GM12878 (cell line): ENCODE data around the gene ARL13A. TPM values are rescaled to one million over a fixed set of nuclear protein-coding genes. Genes with fewer than 3 reads are reported as not detected.

Source experiments
- ATAC-seq: fragments of 200-7000 bp; cut with Tn5 transposase; 3 replicates; pipeline ENCODE4 v1.9.1; 2020; ENCODE audit warnings: mild to moderate bottlenecking, moderate library complexity
- BruUV-seq: library from RNA; stranded (reverse); fragments of 400-500 nt; replicated peaks from 2 replicates; lab custom pipeline; 2021; lab: Mats Ljungman, UMichigan
- CTCF ChIA-PET: fragments of 300-600 bp; sonication (Branson Sonifier 250); formaldehyde crosslinking; extraction: SDS; loops from one replicate; lab custom pipeline; 2021; ENCODE audit warnings: inconsistent platforms; lab: Yijun Ruan, JAX
- POLR2A ChIA-PET: fragments of 350-600 bp; formaldehyde crosslinking; extraction: SDS; loops from one replicate; lab custom pipeline; 2021; ENCODE audit warnings: inconsistent platforms; lab: Charles Lee
- RAD21 ChIA-PET: fragments of 300-600 bp; sonication (Branson Sonifier 250); formaldehyde crosslinking; loops from one replicate; lab custom pipeline; 2023; ENCODE audit warnings: antibody characterized with exemption; ENCODE audit not compliant: unreplicated experiment; lab: Charles Lee
- SMC1A ChIA-PET: fragments of 300-600 bp; sonication (Branson Sonifier 250); formaldehyde crosslinking; loops from one replicate; lab custom pipeline; 2023; ENCODE audit not compliant: unreplicated experiment, uncharacterized antibody; lab: Charles Lee
- DNase-seq: peaks from one replicate; pipeline ENCODE4 v3.0.0-alpha.2; 2011; ENCODE audit warnings: low read depth, low spot score
- FAIRE-seq: peaks from 3 replicates; lab custom pipeline; 2011; peaks lifted over from hg19 to GRCh38; lab: Jason Lieb, UNC
- H2AFZ ChIP-seq: 2 replicates; pipeline ENCODE4 v1.6.0; 2011; ENCODE audit warnings: low read depth, low read length, control low read depth; ENCODE audit not compliant: control insufficient read depth
- H3K27ac ChIP-seq: 2 replicates; pipeline ENCODE4 v1.5.1; 2011; ENCODE audit warnings: control low read depth; ENCODE audit not compliant: control insufficient read depth, insufficient read depth
- H3K27me3 ChIP-seq, 2 experiments: replicated peaks in 1 of 2; 2 replicates each; pipeline versions ENCODE4 v1.6.0 to v1.6.1; 2011; ENCODE audit warnings: low read length in 1 of 2; ENCODE audit not compliant: control insufficient read depth in 2 of 2, insufficient read depth in 2 of 2
- H3K36me3 ChIP-seq, 2 experiments: 2 replicates each; pipeline ENCODE4 v1.5.1; 2011; ENCODE audit warnings: low read length in 1 of 2; ENCODE audit not compliant: control insufficient read depth in 2 of 2, insufficient read depth in 2 of 2
- H3K4me1 ChIP-seq: 2 replicates; pipeline ENCODE4 v1.6.1; 2011; ENCODE audit warnings: mild to moderate bottlenecking, low read length, moderate library complexity, mixed read lengths; ENCODE audit not compliant: control insufficient read depth, insufficient read depth
- H3K4me2 ChIP-seq: 2 replicates; pipeline ENCODE4 v1.6.0; 2011; ENCODE audit warnings: control low read depth; ENCODE audit not compliant: control insufficient read depth, insufficient read depth
- H3K4me3 ChIP-seq: fragments of 200-600 bp; sonication (generic); 2 replicates; pipeline ENCODE4 v1.5.1; 2016
- H3K79me2 ChIP-seq: 2 replicates; pipeline ENCODE4 v1.6.0; 2011; ENCODE audit warnings: low read length; ENCODE audit not compliant: control insufficient read depth, insufficient read depth
- H3K9ac ChIP-seq: 2 replicates; pipeline ENCODE4 v1.8.0; 2011; ENCODE audit warnings: low read length, control low read depth, mixed read lengths; ENCODE audit not compliant: control insufficient read depth, insufficient read depth
- H3K9me3 ChIP-seq: replicated peaks from 3 replicates; pipeline ENCODE4 v1.5.1; 2011; ENCODE audit warnings: mild to moderate bottlenecking, low read length; ENCODE audit not compliant: control insufficient read depth, insufficient read depth
- H4K20me1 ChIP-seq: 2 replicates; pipeline ENCODE4 v1.6.0; 2011; ENCODE audit not compliant: control insufficient read depth, insufficient read depth
- ATF7 ChIP-seq: fragments of 450-650 bp; IDR thresholded peaks from 2 replicates; pipeline ENCODE4 v1.6.1; 2016; ENCODE audit warnings: low read depth, mild to moderate bottlenecking
- BMI1 ChIP-seq: fragments of 450-650 bp; IDR thresholded peaks from 2 replicates; pipeline ENCODE4 v1.6.1; 2016; ENCODE audit warnings: mild to moderate bottlenecking, moderate library complexity, borderline replicate concordance
- CBFB ChIP-seq: IDR thresholded peaks from 2 replicates; pipeline ENCODE4 v1.6.1; 2016; ENCODE audit warnings: antibody characterized with exemption, low read depth
- CHD2 ChIP-seq: IDR thresholded peaks from 2 replicates; pipeline ENCODE4 v1.6.1; 2011; ENCODE audit warnings: low read depth, low read length, improper control_type of control experiment, borderline replicate concordance
- EP300 ChIP-seq, 2 experiments: fragments of 150-350 bp in 1 of 2; IDR thresholded peaks; 2 replicates each; pipeline ENCODE4 v1.6.1; 2011 to 2012; ENCODE audit warnings: low read depth in 2 of 2, low read length in 2 of 2, borderline replicate concordance in 1 of 2, improper control_type of control experiment in 1 of 2, inconsistent platforms in 1 of 2; ENCODE audit not compliant: control insufficient read depth in 1 of 2
- ETV6 ChIP-seq, 2 experiments: fragments of 450-650 bp in 1 of 2; IDR thresholded peaks in 1 of 2; conservative IDR thresholded peaks in 1 of 2; 2 replicates each; pipeline ENCODE4 v1.6.1; 2014; ENCODE audit warnings: antibody characterized with exemption in 1 of 2, borderline replicate concordance in 1 of 2, low read depth in 1 of 2, mild to moderate bottlenecking in 1 of 2, moderate library complexity in 1 of 2
- FOS ChIP-seq: IDR thresholded peaks from 3 replicates; pipeline ENCODE4 v1.6.1; 2011; ENCODE audit warnings: borderline replicate concordance; ENCODE audit not compliant: insufficient read length; ENCODE audit errors: extremely low read depth
- GATAD2B ChIP-seq: fragments of 450-650 bp; conservative IDR thresholded peaks from 2 replicates; pipeline ENCODE4 v1.6.1; 2017; ENCODE audit warnings: low read depth, mild to moderate bottlenecking, moderate library complexity
- HDAC6 ChIP-seq: fragments of 200-600 bp; sonication (generic); IDR thresholded peaks from one replicate; pipeline ENCODE4 v1.8.0; 2017; ENCODE audit warnings: antibody characterized with exemption; ENCODE audit not compliant: unreplicated experiment
- IKZF1 ChIP-seq: fragments of 450-650 bp; conservative IDR thresholded peaks from 2 replicates; pipeline ENCODE4 v1.6.1; 2017; ENCODE audit warnings: antibody characterized with exemption, mild to moderate bottlenecking
- IKZF2 ChIP-seq, 2 experiments: fragments of 450-650 bp; IDR thresholded peaks; 2 replicates each; pipeline ENCODE4 v1.6.1; 2017; ENCODE audit warnings: mild to moderate bottlenecking in 2 of 2, moderate library complexity in 2 of 2
- JUND ChIP-seq: IDR thresholded peaks from 2 replicates; pipeline ENCODE4 v1.6.1; 2012; ENCODE audit warnings: low read depth, mild to moderate bottlenecking, low read length, improper control_type of control experiment, moderate library complexity
- RFX5 ChIP-seq: IDR thresholded peaks from 2 replicates; pipeline ENCODE4 v1.6.1; 2011; ENCODE audit warnings: low read depth, low read length, improper control_type of control experiment
- SMAD1 ChIP-seq: fragments of 450-650 bp; IDR thresholded peaks from 2 replicates; pipeline ENCODE4 v1.6.1; 2018; ENCODE audit warnings: mild to moderate bottlenecking, low read depth; ENCODE audit not compliant: partially characterized antibody
- SUZ12 ChIP-seq: fragments of 200-600 bp; sonication (generic); IDR thresholded peaks from one replicate; pipeline ENCODE4 v1.6.1; 2018; ENCODE audit warnings: antibody characterized with exemption, mild to moderate bottlenecking; ENCODE audit not compliant: unreplicated experiment
- TAF1 ChIP-seq: IDR thresholded peaks from 2 replicates; pipeline ENCODE4 v1.6.1; 2011; ENCODE audit warnings: mild to moderate bottlenecking, low read depth, low read length, borderline replicate concordance
- ZNF274 ChIP-seq: IDR thresholded peaks from one replicate; pipeline ENCODE4 v1.8.0; 2011; ENCODE audit not compliant: insufficient read length, insufficient read depth
- WGBS: methylation state at CpG from one replicate; pipeline ENCODE4 v1.1.6; 2016; ENCODE audit warnings: low lambda C conversion rate; ENCODE audit not compliant: insufficient replicate concordance, insufficient coverage; ENCODE audit errors: missing lambda C conversion rate; 5-methylcytosine and 5-hydroxymethylcytosine counted together
- in situ Hi-C: fragments of 300-500 bp; cut with MboI; formaldehyde crosslinking; loops from 9 replicates; pipeline ENCODE4 v1.14.3; 2018; ENCODE audit warnings: mixed read lengths
- intact Hi-C: fragments of 100-400 bp; cut with micrococcal nuclease; formaldehyde crosslinking; loops from one replicate; pipeline ENCODE4 v1.14.2; 2022; ENCODE audit not compliant: unreplicated experiment
- polyA plus RNA-seq, 11 experiments: library from polyadenylated mRNA; depleted of rRNA in 4 of 11; unstranded in 6 of 11; stranded (reverse) in 5 of 11; fragments of >200 nt; fragmentation: Nextera tagmentation in 4 of 11; fragmentation: Illumina TruSeq in 1 of 11; extraction: Ambion mirVana in 4 of 11; extraction: Trizol in 1 of 11; gene quantifications; 1 replicate in 1 of 11; 2 replicates in 10 of 11; pipeline versions ENCODE4 v1.2.1 to v1.2.3, GENCODE V29; 2011 to 2016; ENCODE audit warnings: inconsistent platforms in 2 of 11, missing spikeins in 2 of 11, low read depth in 1 of 11
- total RNA-seq, 4 experiments: library from RNA; depleted of rRNA in 3 of 4; stranded (reverse); fragments of >200 nt in 3 of 4; fragmentation: Illumina TruSeq in 1 of 4; extraction: Trizol in 1 of 4; gene quantifications; 2 replicates each; pipeline versions ENCODE4 v1.2.1 to v1.2.3, GENCODE V29; 2013 to 2021
- TF ChIP-seq, protein P1 (sequence below): fragments of 450-650 bp; IDR thresholded peaks from 2 replicates; pipeline ENCODE4 v1.6.1; 2014; ENCODE audit warnings: mild to moderate bottlenecking

ARL13A gene
- total and polyA plus RNA-seq, 10 of the 15 experiments (the other 5 are each of a cell fraction or from before 2014, with no cell fraction given) = not detected

DNA sequence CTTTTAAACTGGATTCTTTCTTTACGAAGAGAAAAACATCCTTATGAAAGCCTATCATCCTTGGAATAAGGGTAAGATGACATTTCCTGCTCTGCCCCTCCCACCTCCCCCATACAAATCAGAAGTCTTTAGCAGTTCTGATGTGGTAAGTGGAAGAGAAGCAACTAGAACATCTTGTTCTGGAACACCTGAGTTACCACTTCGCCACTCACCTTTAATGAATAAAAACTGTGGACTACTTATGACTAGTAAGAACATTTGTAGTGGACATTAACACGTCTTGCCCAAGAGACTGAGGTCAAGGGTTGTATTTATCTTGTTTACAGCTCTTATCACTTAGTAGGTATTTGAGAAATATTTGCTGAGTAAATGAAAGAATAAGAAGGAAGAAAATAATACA, 45.1 kb upstream of the ARL13A start:
- no peaks in the 10 kb centered on the region for H3K36me3 ChIP-seq

DNA sequence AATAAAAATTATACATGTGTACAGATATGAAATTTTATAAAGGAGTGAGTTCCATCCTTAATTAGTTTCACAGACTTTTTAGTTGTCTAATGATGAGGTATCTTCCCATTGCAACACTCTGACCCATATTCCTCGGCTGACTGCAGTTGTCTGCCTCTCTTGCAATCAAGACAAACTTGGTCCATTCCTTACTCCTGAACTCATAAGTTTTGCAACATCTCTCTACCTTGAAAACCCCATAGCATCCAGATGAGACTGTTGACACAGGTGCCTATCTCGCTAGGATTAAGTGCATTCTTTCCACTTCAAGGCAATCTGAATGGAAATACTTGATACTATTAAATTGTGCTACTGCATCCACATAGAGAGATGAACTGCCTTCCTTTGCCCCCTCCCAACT, 43.1 kb upstream of the ARL13A start:
- intact Hi-C loops = no loop called here
- H3K79me2 ChIP-seq = no peaks in the 10 kb centered on the region
- WGBS = 56% methylated on average over 2 of the region's 2 CpGs
- H3K36me3 ChIP-seq = no peaks in the 10 kb centered on the region
- FAIRE-seq = no peak
- peaks cover 3% of the 10 kb centered on the region; the same call in 1 of the 2 replicates for H3K4me1 ChIP-seq
- H4K20me1 ChIP-seq = no peaks in the 10 kb centered on the region
- RAD21 ChIA-PET = no interaction called here
- no peak overlapping the region for H3K27ac ChIP-seq
- no peak overlapping the region for H3K4me2 ChIP-seq
- H3K9ac ChIP-seq = no peak overlapping the region
- TF ChIP-seq, protein P1, sequence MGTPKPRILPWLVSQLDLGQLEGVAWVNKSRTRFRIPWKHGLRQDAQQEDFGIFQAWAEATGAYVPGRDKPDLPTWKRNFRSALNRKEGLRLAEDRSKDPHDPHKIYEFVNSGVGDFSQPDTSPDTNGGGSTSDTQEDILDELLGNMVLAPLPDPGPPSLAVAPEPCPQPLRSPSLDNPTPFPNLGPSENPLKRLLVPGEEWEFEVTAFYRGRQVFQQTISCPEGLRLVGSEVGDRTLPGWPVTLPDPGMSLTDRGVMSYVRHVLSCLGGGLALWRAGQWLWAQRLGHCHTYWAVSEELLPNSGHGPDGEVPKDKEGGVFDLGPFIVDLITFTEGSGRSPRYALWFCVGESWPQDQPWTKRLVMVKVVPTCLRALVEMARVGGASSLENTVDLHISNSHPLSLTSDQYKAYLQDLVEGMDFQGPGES = no peak
- TF ChIP-seq IKZF1 = no peak
- CTCF ChIA-PET = no interaction called here
- POLR2A ChIA-PET = no interaction called here
- SMC1A ChIA-PET = no interaction called here
- peaks cover 4% of the 10 kb centered on the region; the same call in 2 of the 3 replicates for H3K9me3 ChIP-seq
- in situ Hi-C loops = no loop called here
- no peak overlapping the region for H2AFZ ChIP-seq
- DNase-seq = no peak
- no TSS peak for BruUV-seq
- ATAC-seq = no peak
- H3K4me3 ChIP-seq = no peak overlapping the region
- no peaks in the 10 kb centered on the region for H3K27me3 ChIP-seq

More for the DNA sequence above, 45.1 kb upstream of the ARL13A start:
- TF ChIP-seq SUZ12 = no peak
- TF ChIP-seq ATF7 = no peak
- no peak for TF ChIP-seq HDAC6
- TF ChIP-seq GATAD2B = no peak
- no peak for TF ChIP-seq TAF1
- no peak for TF ChIP-seq CBFB
- TF ChIP-seq CHD2 = no peak
- no peak for TF ChIP-seq SMAD1
- no peak for TF ChIP-seq FOS
- no peak for TF ChIP-seq EP300 (IDR thresholded peaks at IDR 0.05; ENCODE audit: borderline replicate concordance in 1 of 2, control insufficient read depth in 1 of 2, low read depth in 2 of 2, low read length in 2 of 2)
- TF ChIP-seq RFX5 = no peak
- TF ChIP-seq IKZF2 (IDR thresholded peaks at IDR 0.05) = no peak
- no peak for TF ChIP-seq BMI1
- TF ChIP-seq JUND = no peak
- TF ChIP-seq ZNF274 = no peak
- TF ChIP-seq ETV6 (conservative IDR thresholded peaks at IDR 0.05 in 1 of 2, IDR thresholded peaks at IDR 0.05 in 1 of 2; ENCODE audit: borderline replicate concordance in 1 of 2, low read depth in 1 of 2) = no peak
- Histone ChIP-seq H3K79me2 (no peaks in the 10 kb centered on the region), H3K9me3 (no peaks in the 10 kb centered on the region), H3K4me1 (no peaks in the 10 kb centered on the region), H3K27me3 (no peaks in the 10 kb centered on the region), H3K4me3 (no peak overlapping the region), H4K20me1 (no peaks in the 10 kb centered on the region), H3K27ac (no peak overlapping the region), H3K4me2 (no peak overlapping the region), H2AFZ (no peak overlapping the region), H3K9ac (no peak overlapping the region)
- BruUV-seq = no TSS peak
- DNase-seq (no peak), FAIRE-seq (no peak), ATAC-seq (no peak)
- intact Hi-C loops (no loop called here), in situ Hi-C loops (no loop called here)
- RAD21 ChIA-PET = no interaction called here
- SMC1A ChIA-PET = interaction anchor here (0.9 kb wide), 1 partner anchor 8 kb away, joined by 3 read pairs; no protein-coding TSS in a partner anchor
- CTCF ChIA-PET = no interaction called here
- POLR2A ChIA-PET = interaction anchor here (0.6 to 0.7 kb wide), 2 partner anchors 25 to 209 kb away, joined by 3 to 5 read pairs; no protein-coding TSS in a partner anchor
- 81% methylated on average over 3 of the region's 3 CpGs for WGBS
